Measurements from ENCODE around the gene KIF3A. TPM values are rescaled to one million over a fixed set of nuclear protein-coding genes. Genes with fewer than 3 reads are reported as not detected.

The KIF3A gene
- total RNA-seq, 1 donor from 2014 or later: 95.8 TPM

DNA sequence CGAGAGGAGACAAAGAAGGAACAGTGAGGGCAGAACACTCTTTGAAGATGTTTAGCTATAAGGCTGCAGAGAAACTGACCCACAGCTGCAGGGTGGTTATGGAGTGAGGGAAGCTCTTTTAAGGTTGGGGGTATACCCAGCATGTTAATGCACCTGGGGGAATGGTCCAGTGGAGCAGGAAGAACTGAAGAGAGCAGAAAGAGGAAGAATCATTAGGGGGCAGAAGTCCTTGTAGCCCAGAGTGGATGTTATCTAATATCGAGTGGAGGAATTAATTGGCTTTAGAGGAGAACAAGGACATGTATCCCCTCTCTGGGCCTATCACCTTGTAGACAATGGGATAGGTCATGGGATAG is 55.9 kb downstream of the KIF3A start:
- no peak for FAIRE-seq
- DNase-seq (ENCODE audit: low spot score in 2 of 2): no peak

GRCh38 chr5:132680780-132681475 is 56.4 kb downstream of the KIF3A start:
- DNase-seq (ENCODE audit: low spot score in 2 of 2) (no peak), FAIRE-seq (no peak)

- no peak for FAIRE-seq
- no peak for DNase-seq (ENCODE audit: low spot score in 2 of 2)
Measured at GRCh38 chr5:132679717-132680380, 57.5 kb downstream of the KIF3A start.

DNA sequence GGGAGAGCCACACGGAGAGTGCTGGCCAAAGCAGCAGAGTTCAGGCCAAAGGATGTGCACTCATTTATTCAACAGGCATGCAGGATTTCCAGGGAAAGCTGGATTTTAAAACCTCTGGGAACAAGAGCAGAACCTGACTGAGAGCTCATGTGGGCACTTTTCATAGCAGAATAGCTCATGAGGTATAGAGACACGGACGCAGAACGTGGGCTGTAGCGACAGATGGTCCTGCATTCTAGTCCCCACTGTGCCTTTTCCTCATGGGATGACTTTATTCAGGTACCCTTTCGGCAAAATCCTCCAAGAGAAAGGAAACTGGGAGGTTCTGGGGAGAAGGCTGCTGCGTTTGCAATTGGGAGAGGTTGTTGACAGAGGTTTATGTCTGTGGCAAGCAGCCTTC is 58.2 kb downstream of the KIF3A start:
- no peak for FAIRE-seq

DNA sequence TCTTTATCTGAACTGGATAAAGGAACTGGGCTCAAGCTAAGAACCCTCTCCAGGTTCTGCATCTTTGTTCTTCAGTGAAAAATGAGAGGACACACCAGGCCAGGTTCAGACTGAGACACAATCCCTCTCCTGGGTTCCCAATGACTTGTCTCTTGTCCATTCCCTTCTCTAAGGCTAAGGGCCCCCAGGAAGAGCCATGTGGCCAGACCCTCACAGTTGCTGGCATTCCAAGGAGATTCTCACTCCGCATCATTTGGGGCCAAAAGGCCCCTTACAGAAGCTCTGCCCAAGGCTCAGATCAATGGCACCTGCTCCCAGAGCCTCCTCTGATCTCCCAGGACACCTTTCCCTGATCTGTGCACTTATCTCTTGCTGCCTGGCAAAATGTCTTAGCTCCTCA is 58.6 kb downstream of the KIF3A start:
- DNase-seq (ENCODE audit: low spot score in 2 of 2) (no peak), FAIRE-seq (no peak)

More for the DNA sequence above, 58.2 kb downstream of the KIF3A start:
- DNase-seq (ENCODE audit: low spot score in 2 of 2): no peak

GRCh38 chr5:132677682-132678400 is 59.5 kb downstream of the KIF3A start:
- DNase-seq (ENCODE audit: low spot score in 2 of 2) (no peak), FAIRE-seq (no peak)

DNA sequence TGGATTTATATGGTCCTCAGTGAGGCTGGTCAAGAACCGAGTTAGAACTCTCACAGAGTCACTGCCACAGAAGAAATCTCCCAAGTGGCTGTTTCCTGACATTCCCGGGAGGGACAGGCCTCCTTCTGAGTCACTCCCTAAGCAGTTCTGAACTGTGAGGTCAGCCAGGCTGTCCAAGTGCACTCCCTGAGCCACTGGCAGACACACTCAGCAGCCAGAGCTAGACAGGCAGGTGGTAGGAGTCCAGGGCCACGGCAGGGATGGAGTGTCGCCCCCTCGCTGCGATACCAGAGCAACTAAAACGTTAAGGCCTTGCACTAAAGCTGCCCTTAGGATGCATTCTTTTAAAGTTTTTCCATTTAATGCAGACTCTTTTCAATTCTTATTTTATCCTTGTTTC is 60.2 kb downstream of the KIF3A start:
- no peak for DNase-seq (ENCODE audit: low spot score in 2 of 2)
- no peak for FAIRE-seq

DNA sequence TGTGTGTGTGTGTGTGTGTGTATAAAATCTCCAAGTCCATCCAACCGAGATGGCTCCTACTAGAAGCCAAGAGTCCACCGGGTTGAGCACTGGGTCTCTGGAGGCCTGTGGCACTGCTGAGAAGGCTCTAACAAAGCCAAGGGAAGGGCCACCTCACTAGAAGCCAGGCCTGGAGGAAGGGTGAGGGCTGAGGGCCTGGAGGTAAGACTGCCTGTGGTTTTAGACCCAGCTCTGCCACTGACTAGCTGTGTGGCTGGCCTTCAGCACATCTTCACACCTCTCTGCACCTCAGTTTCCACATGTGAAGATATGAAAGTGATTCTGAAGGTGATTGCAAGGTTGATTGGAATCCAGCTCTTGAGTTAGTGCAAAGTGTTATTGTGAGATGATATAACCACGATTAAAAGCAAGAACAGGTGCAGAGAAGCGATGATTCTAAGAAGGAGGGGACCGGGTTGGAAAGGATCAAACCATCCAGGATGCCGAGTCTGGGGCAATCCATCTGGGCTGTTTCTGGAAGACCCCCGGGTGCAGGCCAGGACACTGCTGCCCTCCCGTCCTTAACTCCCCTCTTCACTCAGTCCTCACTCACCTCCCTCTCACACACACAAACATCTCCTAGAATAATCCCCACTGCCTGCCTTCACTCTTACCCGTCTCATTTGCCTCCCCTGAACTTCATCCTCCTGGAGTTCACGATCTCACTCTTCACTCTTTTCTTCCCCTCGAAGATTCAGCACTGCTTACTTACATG is 61.2 kb downstream of the KIF3A start:
- DNase-seq (ENCODE audit: low spot score in 2 of 2): no peak
- no peak for FAIRE-seq

DNA sequence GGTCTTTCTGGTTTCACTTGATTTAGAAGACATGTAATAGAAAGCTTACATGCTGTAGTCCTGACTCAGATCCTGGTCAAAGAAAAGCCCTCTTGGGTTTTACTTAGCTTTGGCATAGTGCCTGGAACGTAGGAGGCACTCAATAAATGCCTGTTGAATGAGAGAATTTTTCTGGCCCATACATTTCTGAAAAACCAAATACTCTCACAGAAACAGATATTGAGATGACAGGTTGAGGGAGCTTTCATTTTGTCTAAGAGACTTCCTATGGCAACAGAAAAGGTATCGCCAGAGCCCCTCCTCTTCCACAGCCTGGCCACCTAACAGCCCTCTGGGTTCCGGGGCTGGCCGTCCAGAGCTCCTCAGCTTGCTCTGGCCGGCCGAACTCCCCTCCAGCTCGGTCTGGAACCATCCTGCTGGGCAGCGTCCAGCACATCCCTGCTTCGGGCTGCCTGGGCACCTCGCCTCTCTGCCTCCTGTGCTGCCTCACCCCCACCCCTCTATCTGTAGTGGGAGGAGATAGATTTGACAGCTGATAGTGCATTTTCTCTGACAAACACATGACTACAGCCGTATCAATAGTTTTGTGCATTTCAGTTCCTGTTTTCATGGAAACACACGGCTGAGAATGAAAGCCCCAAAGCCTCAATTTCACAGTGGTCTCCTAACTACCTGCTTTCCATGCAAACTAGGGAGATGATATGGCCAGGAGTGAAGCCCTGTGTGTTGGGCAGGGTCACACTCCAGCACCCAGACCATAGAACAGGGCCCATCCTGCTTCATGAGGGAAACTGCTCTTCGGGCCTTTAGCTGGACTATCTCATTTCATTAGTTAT is 62.5 kb downstream of the KIF3A start:
- DNase-seq (ENCODE audit: low spot score in 2 of 2) (no peak), FAIRE-seq (no peak)

DNA sequence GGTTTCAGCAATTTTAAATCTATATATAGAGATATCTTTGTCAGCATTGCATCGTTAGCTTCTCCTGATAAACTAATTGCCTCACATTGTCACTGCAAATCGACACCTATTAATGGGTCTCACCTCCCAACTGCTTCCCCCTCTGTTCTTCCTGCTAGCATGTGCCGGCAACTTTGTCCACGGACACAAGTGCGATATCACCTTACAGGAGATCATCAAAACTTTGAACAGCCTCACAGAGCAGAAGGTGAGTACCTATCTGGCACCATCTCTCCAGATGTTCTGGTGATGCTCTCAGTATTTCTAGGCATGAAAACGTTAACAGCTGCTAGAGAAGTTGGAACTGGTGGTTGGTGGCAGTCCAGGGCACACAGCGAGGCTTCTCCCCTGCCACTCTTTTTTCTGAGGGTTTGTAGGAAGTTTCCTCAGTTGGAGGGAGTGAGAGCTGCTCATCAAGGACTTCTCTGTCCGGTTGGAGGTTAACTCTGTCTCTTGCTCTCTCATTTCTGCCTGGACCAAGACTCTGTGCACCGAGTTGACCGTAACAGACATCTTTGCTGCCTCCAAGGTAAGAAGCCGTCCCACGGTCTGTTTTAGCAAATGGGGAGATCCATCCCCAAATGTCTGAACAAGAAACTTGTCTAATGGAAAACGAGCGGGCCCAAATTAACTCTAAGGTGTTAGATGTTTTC is 63.3 kb downstream of the KIF3A start, which contains the start of gene IL4:
TSS of gene IL4 (plus strand) at position 51 of the 692 bp plus-strand sequence. CDS start at position 113, 62 bp downstream.
- FAIRE-seq: no peak
- no peak for DNase-seq (ENCODE audit: low spot score in 2 of 2)

DNA sequence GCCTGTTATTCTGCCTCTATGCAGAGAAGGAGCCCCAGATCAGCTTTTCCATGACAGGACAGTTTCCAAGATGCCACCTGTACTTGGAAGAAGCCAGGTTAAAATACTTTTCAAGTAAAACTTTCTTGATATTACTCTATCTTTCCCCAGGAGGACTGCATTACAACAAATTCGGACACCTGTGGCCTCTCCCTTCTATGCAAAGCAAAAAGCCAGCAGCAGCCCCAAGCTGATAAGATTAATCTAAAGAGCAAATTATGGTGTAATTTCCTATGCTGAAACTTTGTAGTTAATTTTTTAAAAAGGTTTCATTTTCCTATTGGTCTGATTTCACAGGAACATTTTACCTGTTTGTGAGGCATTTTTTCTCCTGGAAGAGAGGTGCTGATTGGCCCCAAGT is 63.9 kb downstream of the KIF3A start:
- no peak for FAIRE-seq

GRCh38 chr5:132671000-132671399 is 66.3 kb downstream of the KIF3A start:
- DNase-seq (ENCODE audit: low spot score in 2 of 2) (no peak), FAIRE-seq (no peak)

More for the DNA sequence above, 63.9 kb downstream of the KIF3A start:
- DNase-seq (ENCODE audit: low spot score in 2 of 2): no peak

- DNase-seq (ENCODE audit: low spot score in 2 of 2) (no peak), FAIRE-seq (no peak)
Measured at GRCh38 chr5:132669966-132670882, 67.1 kb downstream of the KIF3A start.

DNA sequence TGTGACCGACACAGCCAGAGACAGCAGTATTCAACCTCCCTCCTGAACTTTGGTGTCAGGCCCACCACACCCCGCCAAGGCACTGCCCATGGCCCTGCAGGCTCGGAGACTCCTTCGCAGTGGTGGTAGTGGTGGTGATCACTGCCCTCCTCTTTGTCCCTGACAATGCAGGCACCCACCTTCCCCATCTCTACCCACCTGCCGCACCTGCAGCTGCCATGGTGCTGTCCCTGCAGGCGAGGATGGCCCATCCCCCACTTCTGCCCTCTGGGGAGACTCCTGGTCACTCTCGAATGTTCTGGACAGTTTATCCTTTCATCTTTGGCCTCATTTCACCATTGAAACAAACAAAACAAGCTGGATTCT is 67.9 kb downstream of the KIF3A start:
- FAIRE-seq (no peak), DNase-seq (ENCODE audit: low spot score in 2 of 2) (no peak)

DNA sequence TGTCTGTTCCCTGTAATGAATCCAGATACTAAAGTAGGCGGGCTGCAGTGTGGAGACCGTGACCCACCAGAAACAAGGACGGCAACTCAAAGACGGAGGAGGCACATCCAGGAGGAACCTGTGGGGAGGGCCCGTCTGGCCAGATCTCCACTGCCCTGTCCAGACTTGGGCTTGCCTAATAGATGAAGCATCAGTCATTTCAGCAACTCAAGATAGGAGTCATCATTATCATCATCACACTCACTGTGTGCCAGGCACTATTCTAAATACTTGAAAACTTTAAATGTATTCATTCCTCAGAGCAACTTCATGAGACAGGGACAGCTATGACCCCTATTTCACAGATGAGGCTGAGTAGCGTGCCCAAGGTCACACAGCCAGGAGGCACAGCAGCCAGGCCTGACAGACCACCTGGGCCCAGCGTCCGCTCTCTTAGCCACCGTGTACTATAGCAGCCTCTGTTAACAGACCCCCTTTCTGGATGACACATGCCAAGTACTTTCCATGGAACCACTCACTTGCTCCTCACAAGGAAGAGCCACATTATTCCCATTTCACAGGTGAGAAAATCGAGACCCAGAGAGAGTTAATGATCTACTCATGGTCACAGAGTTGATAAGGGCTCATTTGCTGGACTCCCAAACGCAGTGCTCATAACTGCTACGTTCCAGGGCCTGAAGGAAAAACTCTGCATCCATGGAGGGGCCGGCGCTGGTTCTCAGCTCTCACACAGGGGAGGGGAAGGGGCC is 68.5 kb downstream of the KIF3A start:
- DNase-seq (ENCODE audit: low spot score in 2 of 2) (no peak), FAIRE-seq (no peak)

DNA sequence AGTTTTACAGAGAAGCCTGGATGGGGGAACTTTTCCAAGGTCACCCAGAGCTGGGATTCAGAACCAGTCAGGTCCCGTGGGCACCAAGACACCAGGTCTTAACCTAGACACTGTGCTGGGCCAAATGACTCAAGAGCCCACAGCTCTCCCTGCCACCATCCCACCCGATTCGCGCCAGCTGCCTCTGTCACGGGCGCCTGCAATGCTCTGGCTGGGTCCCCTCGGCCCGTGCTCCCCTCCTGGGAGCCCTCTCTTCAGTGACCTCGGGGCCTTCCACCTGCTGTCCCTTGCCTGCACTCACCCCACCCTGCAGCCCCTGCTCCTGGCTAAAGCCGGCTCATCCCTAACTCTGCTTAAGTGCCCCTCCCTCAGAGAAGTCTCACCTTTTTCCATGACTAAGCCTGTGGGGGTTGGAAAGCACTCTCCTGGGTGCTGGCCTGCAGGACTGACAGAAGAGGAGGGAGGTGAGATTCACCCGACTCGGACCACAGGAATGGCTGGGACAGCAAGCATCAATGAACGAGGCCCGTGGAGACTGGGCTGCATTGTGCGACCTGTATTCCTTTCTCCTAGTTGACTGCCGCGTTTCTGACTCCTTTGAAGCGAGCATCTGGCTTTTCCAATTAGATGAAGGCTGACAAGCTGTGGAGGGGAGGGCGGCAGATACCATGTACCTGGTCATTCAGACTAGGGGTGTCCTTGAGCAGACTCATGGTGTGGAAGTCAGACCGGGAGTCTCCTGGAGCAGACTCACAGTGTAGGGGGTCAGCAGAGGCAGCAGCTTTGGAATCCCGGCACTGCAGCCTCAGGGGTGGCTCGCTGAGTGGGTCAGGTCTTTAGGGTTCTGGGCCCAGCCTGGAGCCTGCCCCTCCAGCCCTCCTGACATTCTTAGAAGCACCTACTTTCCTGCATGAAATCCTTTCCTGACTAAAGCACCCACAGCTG is 69.3 kb downstream of the KIF3A start:
- DNase-seq (ENCODE audit: low spot score in 2 of 2) (no peak), FAIRE-seq (no peak)

DNA sequence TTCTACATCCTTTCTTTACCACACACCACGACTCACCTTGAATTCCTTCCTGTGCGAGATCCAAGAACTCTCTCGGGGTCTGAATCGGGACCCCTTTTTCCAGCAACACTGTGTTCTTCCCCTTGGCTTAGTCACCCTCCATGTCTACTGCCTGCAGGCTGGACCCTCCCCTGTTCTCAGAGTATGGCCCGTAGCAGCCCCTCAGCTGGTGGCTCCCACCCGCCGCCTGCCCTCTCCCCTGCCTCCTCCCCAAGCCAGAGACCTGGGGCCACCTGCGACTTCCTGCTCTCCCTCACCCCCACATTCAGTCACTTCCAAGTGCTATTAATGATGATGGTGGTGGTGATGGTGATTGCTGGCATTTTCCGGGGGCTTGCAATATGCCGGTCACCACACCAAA is 70.0 kb downstream of the KIF3A start:
- DNase-seq (ENCODE audit: low spot score in 2 of 2) (no peak), FAIRE-seq (no peak)

Data from frontal cortex (tissue), 4 donors.